NCI-H1105 treated with DMSO at 0.1 percent for 48 hours (cell line): ENCODE data around the gene CAPN15.
A peak's percentile ranks its signal among the peaks of the same experiment; 100 is the strongest.
"Not testable (repeated sequence)": the region's sequence is repeated elsewhere in the genome, so short reads cannot be mapped to it uniquely, and the experiment has no call there.

Source experiments
- DNase-seq: peaks from one replicate; lab custom pipeline; 2025; lab: John Stamatoyannopoulos, UW

CAPN15 gene

DNA sequence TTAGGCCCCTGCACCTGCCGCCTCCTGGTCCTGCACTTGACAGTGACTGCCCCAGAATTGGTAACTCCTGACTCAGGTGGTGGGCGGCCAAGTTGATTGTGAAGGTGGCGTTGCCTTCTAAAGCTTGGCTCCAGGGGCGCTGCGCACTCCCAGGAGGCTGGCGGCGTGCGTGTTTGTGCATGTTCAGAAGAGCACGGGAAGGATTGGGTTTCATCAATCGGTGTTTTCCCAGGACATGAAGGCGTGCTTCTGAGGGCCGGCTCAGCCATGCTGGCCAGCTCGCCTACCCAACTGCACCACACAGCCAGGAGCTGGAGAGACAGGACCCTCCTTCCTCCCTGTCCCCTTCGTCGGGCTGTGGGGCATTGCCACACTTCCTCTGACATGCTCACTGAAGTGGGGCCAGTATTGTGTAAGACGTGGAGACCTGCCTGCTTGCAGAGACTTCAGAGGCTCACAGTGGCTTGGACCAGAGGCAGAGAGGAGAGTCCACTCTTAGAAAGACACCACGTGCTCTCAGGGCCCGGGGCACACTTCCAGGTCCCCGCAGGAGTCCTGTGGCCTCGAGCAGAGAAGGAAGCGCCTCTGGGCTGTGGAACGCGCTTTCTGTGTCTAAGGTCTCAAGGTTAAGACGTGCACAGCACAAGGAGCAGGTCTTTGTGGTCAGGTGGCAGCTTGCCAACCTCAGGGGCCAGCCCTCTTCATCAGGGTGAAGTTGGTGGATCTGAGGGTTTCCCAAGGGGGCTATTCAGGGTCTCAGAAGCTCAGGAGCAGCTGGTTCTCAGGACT lies 65.2 kb downstream of the CAPN15 start:
- DNase-seq: peak; percentile 68

DNA sequence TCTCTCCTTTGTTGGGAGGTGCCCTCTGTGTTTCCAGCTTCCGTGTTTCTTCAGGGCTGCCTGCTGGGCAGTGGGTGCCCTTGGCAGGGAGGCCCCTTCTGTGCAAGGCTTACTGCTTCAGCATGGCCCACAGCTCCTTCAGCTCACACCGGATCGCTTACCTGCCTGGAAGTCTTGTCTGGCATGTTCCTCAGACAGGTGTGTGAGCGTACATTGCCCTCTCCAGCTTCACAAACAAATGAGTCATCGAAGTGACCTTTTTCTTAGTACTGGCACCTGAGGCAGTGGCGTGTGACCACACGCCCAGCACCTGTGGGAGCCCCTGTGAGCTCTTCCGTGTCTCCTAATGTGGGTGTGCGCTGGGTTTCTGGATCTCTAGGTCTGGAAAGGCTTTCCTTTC lies 65.9 kb downstream of the CAPN15 start:
- DNase-seq: peak; percentile 16

DNA sequence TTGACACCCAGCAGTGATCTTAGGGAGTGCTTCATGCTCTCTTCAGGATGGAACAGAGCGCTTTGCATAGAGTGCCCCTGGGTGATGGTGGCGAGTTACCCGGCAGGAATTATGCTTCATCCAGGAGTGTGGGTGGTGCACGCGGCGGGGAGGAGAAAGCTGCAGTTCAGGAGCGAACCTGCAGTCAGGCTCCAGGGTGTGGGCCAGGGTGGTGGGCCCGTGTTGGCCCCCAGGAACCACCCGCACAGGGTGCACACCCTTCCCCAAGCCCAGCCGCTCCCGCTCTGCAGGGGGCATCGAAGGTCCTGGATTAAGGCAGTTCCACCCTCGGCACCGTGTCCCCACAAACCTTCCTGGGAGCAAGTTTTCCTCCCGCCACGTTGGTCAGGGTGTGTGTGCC lies 66.3 kb downstream of the CAPN15 start:
- DNase-seq: no peak

DNA sequence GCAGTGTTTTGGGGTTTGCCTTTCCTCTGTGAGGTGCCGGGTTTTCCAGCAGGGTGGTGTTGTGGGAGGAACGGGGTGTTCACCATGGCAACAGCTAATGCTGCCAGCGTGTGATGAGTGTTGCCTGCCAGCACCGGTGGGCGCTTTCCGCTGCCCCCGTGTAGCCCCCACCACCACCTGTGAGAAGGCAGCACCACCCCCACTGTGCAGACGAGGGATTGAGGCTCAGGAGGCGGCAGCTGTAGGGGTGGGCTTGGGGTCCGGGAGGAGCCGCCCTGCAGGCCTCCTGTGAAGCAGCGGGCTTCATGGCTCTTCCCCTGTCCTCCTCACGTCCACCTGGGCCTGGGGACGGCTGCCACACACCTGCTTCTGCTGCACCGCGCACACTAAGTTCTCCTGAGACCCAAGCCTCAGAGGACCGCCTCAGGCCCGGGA lies 67.6 kb downstream of the CAPN15 start:
- DNase-seq: no peak

DNA sequence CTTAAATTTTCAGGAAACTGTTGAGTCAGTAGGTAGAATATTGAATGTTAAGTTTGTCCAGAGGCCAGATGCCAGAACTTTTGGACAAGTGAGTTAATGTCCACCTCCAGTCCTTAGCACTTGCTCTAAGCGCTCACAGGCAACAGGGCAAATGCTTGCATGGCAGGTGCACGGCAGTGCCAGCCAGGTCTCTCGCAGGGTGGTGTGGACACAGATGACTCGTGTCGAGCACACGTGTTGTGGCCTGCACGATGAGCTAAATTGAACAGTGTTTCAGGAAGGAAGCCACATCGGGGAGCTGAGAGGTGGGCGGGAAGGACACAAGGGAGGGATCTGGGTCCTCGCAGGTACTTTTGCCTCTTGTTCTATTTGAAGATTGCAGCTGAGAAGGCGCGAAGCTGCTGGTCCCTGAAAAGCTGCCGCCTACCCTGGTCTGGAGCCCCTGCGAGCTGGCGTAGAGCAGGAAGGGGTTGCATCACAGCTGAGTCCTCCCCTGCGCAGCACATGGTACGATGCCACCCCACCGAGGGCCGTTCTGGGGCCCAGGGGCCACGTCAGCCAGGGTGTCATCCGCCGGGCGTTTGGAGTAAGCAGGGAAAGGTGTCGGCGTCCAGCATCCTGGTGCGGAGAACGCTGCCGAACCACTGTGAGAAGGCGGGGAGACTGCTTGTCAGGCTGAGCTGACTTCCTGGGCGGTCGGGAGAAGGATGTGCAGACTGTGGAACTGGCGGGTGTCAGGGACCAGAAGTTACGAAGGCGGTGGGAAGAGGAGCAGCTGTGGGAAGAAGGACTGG lies 68.6 kb downstream of the CAPN15 start:
- DNase-seq: no peak

DNA sequence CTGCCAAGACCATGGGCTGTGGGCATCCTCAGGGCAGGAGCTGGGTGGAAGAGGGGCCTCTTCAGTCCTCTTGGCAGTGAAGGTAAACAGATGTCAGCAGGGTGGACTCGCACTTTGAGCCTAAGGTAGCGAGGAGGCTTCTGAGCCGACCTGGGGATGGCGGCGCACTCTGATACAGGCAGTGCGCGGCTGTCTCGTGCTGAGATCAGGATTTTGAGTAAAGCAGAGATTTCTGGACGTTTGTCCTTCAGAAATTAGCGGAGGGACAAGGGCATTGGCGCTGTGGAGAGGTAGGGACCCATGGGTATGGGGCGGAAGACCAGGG lies 69.2 kb downstream of the CAPN15 start:
- no peak for DNase-seq

DNA sequence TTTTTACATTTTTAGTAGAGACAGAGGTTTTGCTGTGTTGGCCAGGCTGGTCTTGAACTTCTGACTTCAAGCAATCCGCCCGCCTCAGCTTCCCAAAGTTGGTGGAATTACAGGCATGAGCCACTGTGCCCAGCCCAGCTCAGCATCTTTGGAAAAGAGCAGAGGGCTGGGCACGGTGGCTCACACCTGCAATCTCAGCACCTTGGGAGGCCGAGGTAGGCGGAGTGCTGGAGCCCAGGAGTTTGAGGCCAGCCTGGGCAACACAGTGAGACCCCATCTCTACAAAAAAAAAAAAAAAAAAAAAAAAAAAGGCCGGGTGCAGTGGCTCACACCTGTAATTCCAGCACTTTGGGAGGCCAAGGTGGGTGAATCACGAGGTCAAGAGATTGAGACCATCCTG lies 70.1 kb downstream of the CAPN15 start:
- DNase-seq: not testable (repeated sequence)

DNA sequence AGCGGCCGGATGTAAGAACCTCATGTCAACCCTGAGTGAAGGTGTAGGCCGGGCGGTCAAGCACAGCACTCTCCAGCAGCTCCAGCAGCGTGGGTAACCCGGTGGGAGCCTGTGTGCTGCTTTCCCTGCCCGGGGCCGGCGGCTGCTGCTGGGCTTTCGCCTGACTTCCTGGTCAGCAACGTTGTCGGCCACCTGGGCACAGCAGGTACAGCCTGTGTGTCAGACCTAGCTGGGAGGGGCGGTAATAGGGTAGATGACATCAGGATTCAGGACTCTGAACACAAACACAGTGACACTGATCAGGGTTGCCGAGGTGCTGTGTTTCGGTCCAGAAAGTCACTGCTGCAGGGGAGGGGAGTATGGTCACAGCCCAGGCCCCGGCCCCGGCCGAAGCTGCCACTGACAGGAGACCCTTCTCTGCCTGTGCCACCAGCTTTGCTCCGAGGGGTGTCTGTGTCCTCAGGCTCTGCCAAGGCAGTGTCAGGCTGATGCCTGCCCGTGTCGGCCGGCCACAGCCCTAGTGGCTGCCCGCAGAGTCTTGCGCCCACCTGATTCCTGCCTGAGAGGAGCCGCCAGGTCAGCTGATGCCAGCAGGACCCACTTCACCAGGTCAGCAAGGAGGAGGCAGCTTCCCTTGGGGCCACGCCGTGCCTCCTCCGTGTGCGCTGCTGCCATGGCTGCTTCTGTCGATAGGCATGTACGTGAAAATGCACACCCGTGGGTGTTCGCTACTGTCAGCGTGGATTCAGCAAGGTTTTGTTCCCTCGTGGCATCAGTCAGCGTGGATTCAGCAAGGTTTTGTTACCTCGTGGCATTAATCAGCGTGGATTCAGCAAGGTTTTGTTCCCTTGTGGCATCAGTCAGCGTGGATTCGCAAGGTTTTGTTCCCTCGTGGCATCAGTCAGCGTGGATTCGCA lies 71.6 kb downstream of the CAPN15 start:
- DNase-seq: no peak

DNA sequence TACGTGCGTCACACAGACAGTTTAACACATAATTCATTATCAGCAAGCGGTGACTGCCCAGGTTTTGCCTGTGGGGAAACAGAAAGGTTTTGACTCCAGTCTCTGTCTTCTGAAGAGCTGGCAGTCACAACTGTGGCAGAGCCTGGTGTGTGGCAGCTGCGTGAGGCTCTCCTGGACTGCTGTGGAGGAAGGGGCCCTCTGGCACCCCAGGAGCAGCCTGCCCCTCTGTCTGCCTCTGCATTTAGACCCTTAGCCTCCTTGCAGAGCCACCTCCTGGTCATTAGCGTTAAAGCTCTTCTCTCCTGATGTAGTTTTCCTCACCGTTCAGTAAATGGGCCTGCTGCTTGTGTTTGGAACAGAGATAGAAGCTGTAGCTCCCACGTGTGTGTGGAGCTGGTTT lies 73.3 kb downstream of the CAPN15 start:
- no peak for DNase-seq

DNA sequence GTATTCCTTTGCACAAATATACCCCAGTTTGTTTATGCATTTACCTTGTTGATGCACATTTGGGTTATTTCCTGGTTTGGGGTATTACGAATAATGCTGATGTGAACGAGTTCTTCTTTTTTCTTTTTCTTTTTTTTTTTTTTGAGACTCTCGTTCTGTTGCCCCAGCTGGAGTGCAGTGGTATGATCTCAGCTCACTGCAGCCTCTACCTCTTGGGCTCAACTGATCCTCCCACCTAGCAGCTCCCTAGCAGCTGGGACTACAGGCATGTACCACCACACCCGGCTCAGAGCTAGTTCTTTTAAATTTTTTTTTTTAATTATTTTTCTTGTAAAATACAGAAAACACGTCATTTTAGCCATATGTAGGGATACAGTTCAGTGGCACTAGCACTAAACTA lies 76.4 kb downstream of the CAPN15 start:
- DNase-seq: no peak
